Endothelial cell (in vitro differentiated cells): ENCODE results near the gene CATSPERZ. TPM values are rescaled to one million over a fixed set of nuclear protein-coding genes. Genes with fewer than 3 reads are reported as not detected.
A peak's percentile ranks its signal among the peaks of the same experiment; 100 is the strongest.

ENCODE experiments used
- DNase-seq: peaks from one replicate; pipeline ENCODE4 v3.0.0; 2021; ENCODE audit warnings: low spot score
- H3K27ac Mint-ChIP-seq: one replicate; pipeline ENCODE4 v1.8.0; 2021; ENCODE audit warnings: mixed read lengths, inconsistent platforms; ENCODE audit not compliant: unreplicated experiment
- H3K27me3 Mint-ChIP-seq: one replicate; pipeline ENCODE4 v1.8.0; 2021; ENCODE audit warnings: mild to moderate bottlenecking, moderate library complexity, mixed read lengths, inconsistent platforms; ENCODE audit not compliant: unreplicated experiment
- H3K36me3 Mint-ChIP-seq: one replicate; pipeline ENCODE4 v1.8.0; 2021; ENCODE audit warnings: mild to moderate bottlenecking, low read depth, mixed read lengths, inconsistent platforms; ENCODE audit not compliant: unreplicated experiment
- H3K4me1 Mint-ChIP-seq: one replicate; pipeline ENCODE4 v1.8.0; 2021; ENCODE audit warnings: mild to moderate bottlenecking, mixed read lengths, inconsistent platforms; ENCODE audit not compliant: unreplicated experiment
- H3K4me3 Mint-ChIP-seq: one replicate; pipeline ENCODE4 v1.8.0; 2021; ENCODE audit warnings: mild to moderate bottlenecking, mixed read lengths, inconsistent platforms; ENCODE audit not compliant: unreplicated experiment
- H3K9me3 Mint-ChIP-seq: one replicate; pipeline ENCODE4 v1.8.0; 2021; ENCODE audit warnings: mixed read lengths, inconsistent platforms; ENCODE audit not compliant: unreplicated experiment
- CTCF ChIP-seq: fragments of 200-600 bp; sonication (generic); IDR thresholded peaks from one replicate; pipeline ENCODE4 v1.5.0; 2021; ENCODE audit warnings: antibody characterized with exemption; ENCODE audit not compliant: unreplicated experiment
- total RNA-seq: library from RNA; stranded (reverse); fragmentation: NEBNext Ultra II Directional; extraction: Animal tissue kit (Norgen Biotek cat#: 25700); gene quantifications from one replicate; pipeline ENCODE4 v1.2.1, GENCODE V29; 2021; ENCODE audit not compliant: unreplicated experiment

The CATSPERZ gene
- total RNA-seq, 1 donor from 2014 or later: 0.38 TPM

- H3K36me3 Mint-ChIP-seq: peaks cover 14% of the 10 kb centered on the region
- peak overlapping the region; percentile 29 for H3K4me3 Mint-ChIP-seq
- TF ChIP-seq CTCF: no peak
- no peak for DNase-seq
- H3K9me3 Mint-ChIP-seq: no peaks in the 10 kb centered on the region
- peaks cover 2% of the 10 kb centered on the region for H3K27me3 Mint-ChIP-seq
- H3K27ac Mint-ChIP-seq: no peak overlapping the region
- no peaks in the 10 kb centered on the region for H3K4me1 Mint-ChIP-seq
These were observed 21.5 kb upstream of the CATSPERZ start for GRCh38 chr11:64278576-64279190.

DNA sequence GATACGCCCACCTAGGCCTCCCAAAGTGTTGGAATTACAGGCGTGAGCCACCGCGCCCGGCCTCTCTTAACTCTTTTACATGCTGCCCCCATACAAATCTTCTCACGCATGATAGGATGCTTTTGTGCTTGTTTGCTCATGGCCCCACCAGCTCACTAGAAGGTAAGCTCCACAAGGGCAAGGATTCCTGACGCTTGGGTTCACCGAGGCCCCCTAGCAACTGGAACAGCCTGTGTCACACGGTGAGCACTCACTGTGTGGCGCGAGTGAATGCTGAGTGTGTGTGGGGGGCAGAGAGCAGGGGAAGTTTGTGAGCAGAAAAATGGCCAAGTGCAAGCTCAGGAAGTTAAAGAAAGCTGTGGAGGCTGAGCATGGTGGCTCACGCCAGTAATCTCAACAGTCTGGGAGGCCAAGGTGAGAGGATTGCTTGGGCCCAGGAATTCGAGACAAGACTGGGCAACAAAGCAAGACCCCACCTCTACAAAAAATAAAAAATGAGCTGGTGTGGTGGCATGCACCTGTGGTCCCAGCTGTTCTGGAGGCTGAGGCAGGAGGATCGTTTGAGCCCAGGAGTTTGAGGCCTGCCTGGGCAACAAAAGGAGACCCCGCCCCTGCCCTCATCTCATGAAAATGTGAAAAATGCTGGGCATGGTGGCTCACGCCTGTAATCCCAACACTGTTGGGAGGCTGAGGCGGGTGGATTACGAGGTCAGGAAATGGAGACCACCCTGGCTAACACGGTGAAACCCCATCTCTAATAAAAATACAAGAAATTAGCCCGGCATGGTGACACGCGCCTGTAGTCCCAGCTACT, 18.0 kb upstream of the CATSPERZ start:
- Mint-ChIP-seq H3K9me3 (no peaks in the 10 kb centered on the region), H3K27ac (no peak overlapping the region), H3K36me3 (peaks cover 14% of the 10 kb centered on the region), H3K27me3 (peaks cover 6% of the 10 kb centered on the region), H3K4me1 (peaks cover 5% of the 10 kb centered on the region), H3K4me3 (no peak overlapping the region)
- no peak for DNase-seq
- TF ChIP-seq CTCF: no peak

- Mint-ChIP-seq H3K4me1 (peaks cover 5% of the 10 kb centered on the region), H3K9me3 (no peaks in the 10 kb centered on the region), H3K27ac (peak overlapping the region; percentile 39), H3K27me3 (peaks cover 6% of the 10 kb centered on the region), H3K4me3 (peak overlapping the region; percentile 72), H3K36me3 (peaks cover 14% of the 10 kb centered on the region)
- DNase-seq: no peak
- no peak for TF ChIP-seq CTCF
These were observed 17.1 kb upstream of the CATSPERZ start for GRCh38 chr11:64283092-64283491.

DNA sequence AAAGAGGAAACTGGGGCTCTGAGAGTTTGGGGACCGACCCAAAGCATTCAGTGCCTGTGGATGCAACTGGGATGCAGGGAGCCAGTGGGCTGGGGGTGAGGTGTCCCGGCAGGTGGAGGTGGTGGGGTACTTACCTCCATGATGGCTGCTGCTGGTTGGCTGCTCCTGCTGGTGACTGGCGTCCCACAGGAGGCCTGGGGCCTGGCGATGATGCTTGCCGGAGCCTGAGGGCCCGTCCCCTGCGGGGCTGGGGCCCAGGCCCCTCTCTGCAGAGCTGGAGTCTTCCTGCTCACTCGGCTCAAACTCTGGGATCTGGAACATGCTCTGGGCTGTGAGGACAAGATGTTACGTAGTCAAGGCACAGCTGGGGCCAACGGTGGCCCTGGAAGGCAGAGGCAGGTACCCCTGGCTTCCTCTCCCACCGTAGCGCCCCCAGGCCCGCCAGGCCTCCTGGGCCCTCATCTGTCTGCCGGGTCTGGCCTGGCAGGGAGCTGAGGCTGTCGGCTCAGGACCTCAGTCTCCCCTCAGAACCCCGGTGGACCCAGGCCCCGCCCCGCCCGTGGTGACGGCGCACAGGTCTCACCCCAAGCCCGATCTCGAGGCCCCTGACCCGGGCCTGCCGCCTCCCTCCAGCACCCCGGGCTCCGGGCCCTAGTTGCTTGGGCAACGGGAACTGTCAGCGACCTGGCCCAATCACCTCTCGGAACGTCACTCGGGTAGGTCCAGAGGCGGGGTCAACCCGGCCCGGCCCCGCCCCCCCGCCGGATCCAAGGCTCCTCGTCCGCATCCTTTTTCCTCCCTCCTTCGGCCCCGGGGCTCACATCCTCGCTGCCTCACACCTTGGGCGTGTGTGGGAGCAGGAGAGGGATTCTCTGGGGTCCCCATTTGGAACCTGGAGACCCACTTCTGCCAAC, 15.9 kb upstream of the CATSPERZ start, which contains the start of gene BAD:
Gene BAD (minus strand): TSS at position 618 of the 914 bp plus-strand sequence. CDS start 297 bp downstream, at position 321.
- H3K27me3 Mint-ChIP-seq: peaks cover 8% of the 10 kb centered on the region

More for the DNA sequence above, 15.9 kb upstream of the CATSPERZ start, which contains the start of gene BAD:
- Mint-ChIP-seq H3K4me3 (peak within 1 kb of the TSS; percentile 88), H3K4me1 (peaks cover 5% of the 10 kb centered on the region), H3K9me3 (no peaks in the 10 kb centered on the region), H3K36me3 (peaks cover 9% of the 10 kb centered on the region), H3K27ac (peak within 1 kb of the TSS; percentile 70)
- TF ChIP-seq CTCF: no peak
- DNase-seq: peak; percentile 93
